ENCODE measurements around the gene APOLD1.

The APOLD1 gene

GRCh38 chr12:12839873-12840579, 54.6 kb downstream of the APOLD1 start:
- TF ChIP-seq, protein P1, sequence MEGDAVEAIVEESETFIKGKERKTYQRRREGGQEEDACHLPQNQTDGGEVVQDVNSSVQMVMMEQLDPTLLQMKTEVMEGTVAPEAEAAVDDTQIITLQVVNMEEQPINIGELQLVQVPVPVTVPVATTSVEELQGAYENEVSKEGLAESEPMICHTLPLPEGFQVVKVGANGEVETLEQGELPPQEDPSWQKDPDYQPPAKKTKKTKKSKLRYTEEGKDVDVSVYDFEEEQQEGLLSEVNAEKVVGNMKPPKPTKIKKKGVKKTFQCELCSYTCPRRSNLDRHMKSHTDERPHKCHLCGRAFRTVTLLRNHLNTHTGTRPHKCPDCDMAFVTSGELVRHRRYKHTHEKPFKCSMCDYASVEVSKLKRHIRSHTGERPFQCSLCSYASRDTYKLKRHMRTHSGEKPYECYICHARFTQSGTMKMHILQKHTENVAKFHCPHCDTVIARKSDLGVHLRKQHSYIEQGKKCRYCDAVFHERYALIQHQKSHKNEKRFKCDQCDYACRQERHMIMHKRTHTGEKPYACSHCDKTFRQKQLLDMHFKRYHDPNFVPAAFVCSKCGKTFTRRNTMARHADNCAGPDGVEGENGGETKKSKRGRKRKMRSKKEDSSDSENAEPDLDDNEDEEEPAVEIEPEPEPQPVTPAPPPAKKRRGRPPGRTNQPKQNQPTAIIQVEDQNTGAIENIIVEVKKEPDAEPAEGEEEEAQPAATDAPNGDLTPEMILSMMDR (IDR thresholded peaks at IDR 0.05; ENCODE audit: borderline replicate concordance, insufficient read depth, low read depth, low read length): no peak
- no peak overlapping the region for H3K4me3 ChIP-seq (ENCODE audit: low read depth, low read length)

DNA sequence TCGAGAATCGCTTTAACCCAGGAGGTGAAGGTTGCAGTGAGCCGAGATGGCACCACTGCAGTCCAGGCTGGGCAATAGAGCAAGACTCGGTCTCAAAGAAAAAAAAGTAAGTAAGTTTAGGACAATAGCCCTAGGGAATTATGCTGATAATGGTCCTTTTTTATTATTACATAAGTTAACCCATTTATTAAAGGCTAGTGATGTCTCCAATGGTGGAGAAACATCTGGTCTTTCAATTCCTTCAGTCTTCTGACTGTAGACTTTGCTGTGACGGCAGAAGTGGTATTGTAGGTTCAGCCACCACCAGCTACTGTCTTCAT, 55.1 kb downstream of the APOLD1 start:
- TF ChIP-seq, protein P1 (IDR thresholded peaks at IDR 0.05; ENCODE audit: borderline replicate concordance, insufficient read depth, low read depth, low read length): no peak
- no peak overlapping the region for H3K4me3 ChIP-seq (ENCODE audit: low read depth, low read length)

All from GM12875 (cell line).